Transverse colon (tissue), 4 donors: ENCODE measurements around the gene DOCK9.

Source experiments
- CTCF ChIP-seq, 5 experiments: fragments of 200-600 bp in 3 of 5; fragments of 450-650 bp in 2 of 5; sonication (generic) in 3 of 5; IDR thresholded peaks; 1 replicate in 2 of 5; 2 replicates in 3 of 5; pipeline ENCODE4 v1.5.1; 2016 to 2017; ENCODE audit warnings: antibody characterized with exemption in 5 of 5, inconsistent platforms in 3 of 5, mild to moderate bottlenecking in 2 of 5, moderate library complexity in 1 of 5
- EP300 ChIP-seq: sonication (generic); formaldehyde crosslinking; IDR thresholded peaks from one replicate; pipeline ENCODE4 v1.6.1; 2017; ENCODE audit warnings: antibody characterized with exemption, low read depth
- POLR2AphosphoS5 ChIP-seq, 3 donors: sonication (generic); formaldehyde crosslinking; IDR thresholded peaks; one replicate each; pipeline ENCODE4 v1.6.1; 2016; ENCODE audit warnings: antibody characterized with exemption in 3 of 3

GRCh38 chr13:98916403-98916802, 61.5 kb downstream of the DOCK9 start:
- TF ChIP-seq CTCF (IDR thresholded peaks at IDR 0.05): no peak
- TF ChIP-seq EP300: no peak
- no peak for TF ChIP-seq POLR2AphosphoS5 (IDR thresholded peaks at IDR 0.05)
